Body of pancreas (tissue), 4 donors: ENCODE data around the gene MRM3. TPM values are rescaled to one million over a fixed set of nuclear protein-coding genes. Genes with fewer than 3 reads are reported as not detected.
"Not testable (repeated sequence)": the region's sequence is repeated elsewhere in the genome, so short reads cannot be mapped to it uniquely, and the experiment has no call there.

Experiments used
- ATAC-seq: fragments of 150-250 bp; one replicate; pipeline ENCODE4 v1.9.1; 2016
- DNase-seq, 4 donors: peaks; one replicate each; pipeline ENCODE4 v3.0.0-alpha.2; 2019
- H3K27ac ChIP-seq, 4 donors: fragments of 200-600 bp; sonication (generic); 1 replicate in 3 of 4; 2 replicates in 1 of 4; pipeline versions ENCODE4 v1.5.1 to v1.6.1; 2016 to 2019; ENCODE audit warnings: mild to moderate bottlenecking in 1 of 4, mixed read lengths in 1 of 4, moderate library complexity in 1 of 4
- H3K27me3 ChIP-seq, 2 donors: fragments of 200-600 bp; sonication (generic); one replicate each; pipeline ENCODE4 v1.6.0; 2016; ENCODE audit warnings: mild to moderate bottlenecking in 1 of 2
- H3K36me3 ChIP-seq, 2 donors: fragments of 200-600 bp; sonication (generic); replicated peaks in 1 of 2; 2 replicates each; pipeline ENCODE4 v1.5.1; 2016; ENCODE audit warnings: low read depth in 2 of 2; ENCODE audit not compliant: insufficient read depth in 1 of 2
- H3K4me1 ChIP-seq: fragments of 200-600 bp; sonication (generic); one replicate; pipeline ENCODE4 v1.6.0; 2016
- H3K4me3 ChIP-seq, 2 donors: fragments of 200-600 bp; sonication (generic); 1 replicate in 1 of 2; 2 replicates in 1 of 2; pipeline ENCODE4 v1.5.1; 2016 to 2019
- H3K9me3 ChIP-seq, 3 donors: fragments of 200-600 bp; sonication (generic); 1 replicate in 2 of 3; 2 replicates in 1 of 3; pipeline ENCODE4 v1.5.1; 2016
- CTCF ChIP-seq, 7 experiments: fragments of 450-650 bp in 4 of 7; fragments of 200-600 bp in 3 of 7; sonication (generic) in 3 of 7; IDR thresholded peaks; one replicate each; pipeline ENCODE4 v1.5.1; 2016 to 2019; ENCODE audit warnings: antibody characterized with exemption in 7 of 7
- POLR2A ChIP-seq, 3 donors: fragments of 450-650 bp; IDR thresholded peaks; one replicate each; pipeline ENCODE4 v1.6.1; 2016; ENCODE audit warnings: antibody characterized with exemption in 3 of 3, mild to moderate bottlenecking in 2 of 3
- WGBS, 2 donors: methylation state at CpG; one replicate each; pipeline ENCODE4 v1.1.5; 2017; 5-methylcytosine and 5-hydroxymethylcytosine counted together
- intact Hi-C: fragments of 100-400 bp; cut with DNase I; formaldehyde crosslinking; loops from one replicate; pipeline ENCODE4 v1.15.1; 2023
- total RNA-seq, 2 donors: library from RNA; depleted of rRNA; stranded (reverse); fragments of >200 nt; gene quantifications; one replicate each; pipeline ENCODE4 v1.1.0, GENCODE V29; 2016

Gene MRM3
- total RNA-seq, 2 donors from 2014 or later: 15.6 to 40.2 TPM

DNA sequence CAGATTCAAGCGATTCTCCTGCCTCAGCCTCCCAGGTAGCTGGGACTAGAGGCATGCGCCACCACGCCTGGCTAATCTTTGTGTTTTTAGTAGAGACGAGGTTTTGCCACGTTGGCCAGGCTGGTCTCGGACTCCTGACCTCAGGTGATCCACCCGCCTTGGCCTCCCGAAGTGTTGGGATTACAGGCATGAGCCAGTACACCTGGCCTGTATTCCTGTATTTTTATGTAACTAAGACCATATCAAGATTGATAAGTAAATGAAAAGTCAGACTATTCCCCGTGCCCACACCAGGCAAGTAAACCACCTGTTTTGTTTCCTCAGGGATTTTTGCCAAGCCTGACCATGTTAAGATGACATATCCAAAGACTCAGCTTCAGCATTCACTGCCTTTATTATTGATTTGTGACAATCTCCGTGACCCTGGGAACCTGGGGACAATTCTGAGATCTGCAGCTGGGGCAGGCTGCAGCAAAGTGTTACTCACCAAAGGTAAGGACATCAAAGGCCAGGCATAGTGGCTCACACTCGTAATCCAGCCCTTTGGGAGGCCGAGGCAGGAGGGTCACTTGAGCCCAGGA, 5.6 kb downstream of the MRM3 start:
- H3K36me3 ChIP-seq: peaks cover 0 to 4% of the 10 kb centered on the region in 2 donors
- DNase-seq (peak; percentile 89 to 96 (median 90)), ATAC-seq (peak; percentile 93)
- WGBS, 2 donors: 29 to 43% methylated on average over 12 of the region's 12 CpGs
- H3K27me3 ChIP-seq: no peaks in the 10 kb centered on the region
- TF ChIP-seq POLR2A (IDR thresholded peaks at IDR 0.05) (peak in 2 of 3 donors; percentile 85 to 89), CTCF (IDR thresholded peaks at IDR 0.05) (peak in 1 of 7 experiments; percentile 23)
- intact Hi-C loops: no loop called here
- peaks cover 62% of the 10 kb centered on the region for H3K4me1 ChIP-seq
- H3K9me3 ChIP-seq: no peaks in the 10 kb centered on the region
- H3K27ac ChIP-seq: peak overlapping the region; percentile 84 to 93 (median 92)
- no peak overlapping the region for H3K4me3 ChIP-seq

GRCh38 chr17:788551-788950, 6.4 kb downstream of the MRM3 start:
- Histone ChIP-seq H3K27ac (peak overlapping the region; percentile 84 to 93 (median 88)), H3K4me3 (no peak overlapping the region), H3K36me3 (peaks cover 0 to 4% of the 10 kb centered on the region in 2 donors), H3K9me3 (no peaks in the 10 kb centered on the region), H3K4me1 (peaks cover 56% of the 10 kb centered on the region), H3K27me3 (no peaks in the 10 kb centered on the region)
- ATAC-seq (no peak), DNase-seq (peak in 1 of 4 donors; percentile 10)
- WGBS, 2 donors: 73 to 79% methylated on average over 4 of the region's 4 CpGs
- intact Hi-C loops: no loop called here
- no peak for TF ChIP-seq CTCF (IDR thresholded peaks at IDR 0.05)
- no peak for TF ChIP-seq POLR2A (IDR thresholded peaks at IDR 0.05)

GRCh38 chr17:789160-789840, 7.1 kb downstream of the MRM3 start:
- TF ChIP-seq POLR2A (IDR thresholded peaks at IDR 0.05): no peak
- no peak for TF ChIP-seq CTCF (IDR thresholded peaks at IDR 0.05)
- WGBS, 2 donors: 77 to 83% methylated on average over 14 of the region's 14 CpGs

GRCh38 chr17:789931-790873, 8.0 kb downstream of the MRM3 start:
- ATAC-seq, H3K36me3 ChIP-seq, H3K9me3 ChIP-seq, intact Hi-C loops, H3K4me3 ChIP-seq, H3K27me3 ChIP-seq: not testable (repeated sequence)
- peak overlapping the region in 3 of 4 donors; percentile 85 to 93 (median 92) for H3K27ac ChIP-seq
- peak; percentile 41 to 61 (median 49) for DNase-seq
- H3K4me1 ChIP-seq: peaks cover 63% of the 10 kb centered on the region
- WGBS, 2 donors: 66 to 69% methylated on average over 22 to 30 of the region's 38 CpGs

More at GRCh38 chr17:789160-789840, 7.1 kb downstream of the MRM3 start:
- Histone ChIP-seq H3K36me3 (peaks cover 0 to 4% of the 10 kb centered on the region in 2 donors), H3K4me3 (no peak overlapping the region), H3K9me3 (no peaks in the 10 kb centered on the region), H3K27me3 (no peaks in the 10 kb centered on the region), H3K27ac (peak overlapping the region in 3 of 4 donors; percentile 85 to 93 (median 92)), H3K4me1 (peaks cover 56% of the 10 kb centered on the region)
- no peak for ATAC-seq
- DNase-seq: peak in 1 of 4 donors; percentile 3
- intact Hi-C loops: no loop called here

DNA sequence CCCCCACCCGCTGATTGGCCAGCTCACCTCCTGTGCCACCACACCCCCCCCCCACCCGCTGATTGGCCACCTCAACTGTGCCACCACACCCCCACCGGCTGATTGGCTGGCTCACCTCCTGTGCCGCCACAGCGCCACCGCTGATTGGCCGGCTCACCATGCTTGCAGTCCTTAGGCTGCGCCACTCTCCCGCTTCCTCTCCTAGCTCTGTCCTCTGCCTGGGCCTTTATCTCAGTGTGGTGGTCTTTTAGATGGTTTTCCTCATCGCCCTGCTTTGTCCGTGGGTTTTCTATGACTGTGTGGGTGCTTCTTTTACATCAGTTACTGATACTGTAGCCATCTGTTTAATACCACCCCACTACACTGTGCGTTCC, 8.7 kb downstream of the MRM3 start:
- intact Hi-C loops, H3K9me3 ChIP-seq, H3K27me3 ChIP-seq, H3K27ac ChIP-seq, ATAC-seq, H3K4me3 ChIP-seq, H3K36me3 ChIP-seq: not testable (repeated sequence)
- peak in 1 of 4 donors; percentile 6 for DNase-seq
- peaks cover 62% of the 10 kb centered on the region for H3K4me1 ChIP-seq
- WGBS, 2 donors: 79 to 88% methylated on average over 9 to 10 of the region's 12 CpGs
